Panc1 (cell line): Measurements from ENCODE around the gene HCN3. TPM values are rescaled to one million over a fixed set of nuclear protein-coding genes. Genes with fewer than 3 reads are reported as not detected.

Experiments
- ATAC-seq: fragments of 200-7000 bp; cut with Tn5 transposase; 2 replicates; pipeline ENCODE4 v1.9.1; 2020; ENCODE audit warnings: mild to moderate bottlenecking, moderate library complexity
- BruUV-seq: library from RNA; stranded (reverse); fragments of 400-500 nt; replicated peaks from 2 replicates; lab custom pipeline; 2021; lab: Mats Ljungman, UMichigan
- CTCF ChIA-PET: fragments of 300-600 bp; sonication (Branson Sonifier 250); formaldehyde crosslinking; loops from one replicate; lab custom pipeline; 2022; ENCODE audit warnings: antibody characterized with exemption; lab: Charles Lee
- POLR2A ChIA-PET: fragments of 300-600 bp; sonication (Branson Sonifier 250); formaldehyde crosslinking; loops from one replicate; lab custom pipeline; 2022; ENCODE audit warnings: antibody characterized with exemption; lab: Charles Lee
- DNase-seq: peaks from one replicate; pipeline ENCODE4 v3.0.0-alpha.2; 2010; ENCODE audit warnings: low read depth, low spot score
- H3K27ac ChIP-seq: 2 replicates; pipeline ENCODE4 v1.5.1; 2011; ENCODE audit warnings: mild to moderate bottlenecking, low read length, inconsistent platforms
- H3K27me3 ChIP-seq: fragments of 200-500 bp; sonication (Bioruptor generic); 2 replicates; pipeline ENCODE4 v1.6.0; 2014; ENCODE audit warnings: low read length, inconsistent platforms; ENCODE audit not compliant: control insufficient read depth, insufficient read depth
- H3K36me3 ChIP-seq: fragments of 200-500 bp; sonication (Bioruptor generic); 2 replicates; pipeline ENCODE4 v1.5.1; 2014; ENCODE audit warnings: inconsistent platforms, mild to moderate bottlenecking, low read length, moderate library complexity; ENCODE audit not compliant: control insufficient read depth, insufficient read depth
- H3K4me1 ChIP-seq: 2 replicates; pipeline ENCODE4 v1.5.1; 2011; ENCODE audit warnings: inconsistent platforms, mild to moderate bottlenecking, low read length, moderate library complexity; ENCODE audit not compliant: control insufficient read depth, insufficient read depth
- H3K4me3 ChIP-seq, 2 experiments: 2 replicates each; pipeline ENCODE4 v1.5.1; 2011 to 2012; ENCODE audit warnings: low read depth in 2 of 2, low read length in 2 of 2, mild to moderate bottlenecking in 2 of 2, inconsistent platforms in 1 of 2, moderate library complexity in 1 of 2
- H3K9me3 ChIP-seq: fragments of 200-500 bp; sonication (Bioruptor generic); 2 replicates; pipeline ENCODE4 v1.5.1; 2014; ENCODE audit warnings: low read depth, mild to moderate bottlenecking, inconsistent platforms, low read length, moderate library complexity; ENCODE audit not compliant: control insufficient read depth, insufficient read depth
- POLR2AphosphoS5 ChIP-seq: IDR thresholded peaks from 2 replicates; pipeline ENCODE4 v1.6.1; 2012; ENCODE audit warnings: mild to moderate bottlenecking, low read depth, low read length, moderate library complexity
- SIN3A ChIP-seq: IDR thresholded peaks from 2 replicates; pipeline ENCODE4 v1.6.1; 2012; ENCODE audit warnings: low read depth, mild to moderate bottlenecking, low read length, moderate library complexity, borderline replicate concordance; ENCODE audit not compliant: insufficient read depth
- TCF7L2 ChIP-seq: IDR thresholded peaks from 2 replicates; pipeline ENCODE4 v1.6.1; 2011; ENCODE audit warnings: mild to moderate bottlenecking, low read depth, low read length, inconsistent platforms
- in situ Hi-C: cut with HindIII; loops from 2 replicates; pipeline ENCODE4 v1.10.0; 2016; ENCODE audit warnings: low sequenced_read_pairs, low pct_unique_long_range_greater_than_20kb
- intact Hi-C: fragments of 100-400 bp; cut with micrococcal nuclease; formaldehyde crosslinking; loops from one replicate; pipeline ENCODE4 v1.10.0; 2022; ENCODE audit not compliant: unreplicated experiment
- total RNA-seq: library from RNA; stranded (reverse); gene quantifications from one replicate; pipeline ENCODE4 v1.2.1, GENCODE V29; 2021; ENCODE audit not compliant: unreplicated experiment
- TF ChIP-seq, protein P1 (sequence below): fragments of 450-650 bp; IDR thresholded peaks from 2 replicates; pipeline ENCODE4 v1.5.1; 2017; ENCODE audit warnings: mild to moderate bottlenecking
- TF ChIP-seq, protein P2 (sequence below), 2 experiments: IDR thresholded peaks; 2 replicates each; pipeline ENCODE4 v1.6.1; 2011 to 2012; ENCODE audit warnings: low read depth in 2 of 2, control low read depth in 1 of 2, low read length in 1 of 2, mild to moderate bottlenecking in 1 of 2, moderate library complexity in 1 of 2; ENCODE audit not compliant: insufficient read depth in 1 of 2

HCN3 gene
- total RNA-seq, 1 experiment from 2014 or later, result 7.8 TPM

DNA sequence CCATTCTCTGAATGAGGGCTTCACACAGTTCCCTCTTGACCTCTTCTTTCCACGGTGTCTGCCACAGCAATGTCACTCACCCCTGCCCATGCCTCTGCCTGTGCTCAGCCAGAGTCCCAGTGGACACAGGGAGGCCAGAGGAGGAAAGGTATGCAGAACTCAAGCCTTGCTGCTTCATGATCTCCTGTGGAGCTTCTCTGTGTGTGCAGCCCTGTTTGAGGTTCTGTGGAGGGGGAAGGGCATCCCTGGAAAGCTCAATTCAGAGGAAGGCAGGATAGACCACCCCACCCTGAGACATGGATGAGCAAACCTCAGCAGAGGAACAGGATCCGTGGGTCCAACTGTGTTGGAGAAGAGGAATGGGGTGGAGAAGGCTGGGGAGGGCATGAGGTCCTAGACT, 2.0 kb downstream of the HCN3 start:
- no TSS peak for BruUV-seq
- no peak for DNase-seq
- CTCF ChIA-PET, result interaction anchor here (1.4 kb wide), 1 partner anchor 43 kb away, joined by 3 read pairs; no protein-coding TSS in a partner anchor
- POLR2A ChIA-PET, result no interaction called here
- peaks cover 15% of the 10 kb centered on the region for H3K4me1 ChIP-seq
- no peak overlapping the region for H3K4me3 ChIP-seq
- in situ Hi-C loops, result no loop called here
- no peak overlapping the region for H3K27ac ChIP-seq
- TF ChIP-seq, protein P1, sequence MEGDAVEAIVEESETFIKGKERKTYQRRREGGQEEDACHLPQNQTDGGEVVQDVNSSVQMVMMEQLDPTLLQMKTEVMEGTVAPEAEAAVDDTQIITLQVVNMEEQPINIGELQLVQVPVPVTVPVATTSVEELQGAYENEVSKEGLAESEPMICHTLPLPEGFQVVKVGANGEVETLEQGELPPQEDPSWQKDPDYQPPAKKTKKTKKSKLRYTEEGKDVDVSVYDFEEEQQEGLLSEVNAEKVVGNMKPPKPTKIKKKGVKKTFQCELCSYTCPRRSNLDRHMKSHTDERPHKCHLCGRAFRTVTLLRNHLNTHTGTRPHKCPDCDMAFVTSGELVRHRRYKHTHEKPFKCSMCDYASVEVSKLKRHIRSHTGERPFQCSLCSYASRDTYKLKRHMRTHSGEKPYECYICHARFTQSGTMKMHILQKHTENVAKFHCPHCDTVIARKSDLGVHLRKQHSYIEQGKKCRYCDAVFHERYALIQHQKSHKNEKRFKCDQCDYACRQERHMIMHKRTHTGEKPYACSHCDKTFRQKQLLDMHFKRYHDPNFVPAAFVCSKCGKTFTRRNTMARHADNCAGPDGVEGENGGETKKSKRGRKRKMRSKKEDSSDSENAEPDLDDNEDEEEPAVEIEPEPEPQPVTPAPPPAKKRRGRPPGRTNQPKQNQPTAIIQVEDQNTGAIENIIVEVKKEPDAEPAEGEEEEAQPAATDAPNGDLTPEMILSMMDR, result no peak
- TF ChIP-seq TCF7L2, result no peak
- TF ChIP-seq SIN3A, result no peak
- TF ChIP-seq POLR2AphosphoS5, result no peak
- no peaks in the 10 kb centered on the region for H3K36me3 ChIP-seq
- no peaks in the 10 kb centered on the region for H3K27me3 ChIP-seq
- ATAC-seq, result no peak
- intact Hi-C loops, result no loop called here
- H3K9me3 ChIP-seq, result no peaks in the 10 kb centered on the region

DNA sequence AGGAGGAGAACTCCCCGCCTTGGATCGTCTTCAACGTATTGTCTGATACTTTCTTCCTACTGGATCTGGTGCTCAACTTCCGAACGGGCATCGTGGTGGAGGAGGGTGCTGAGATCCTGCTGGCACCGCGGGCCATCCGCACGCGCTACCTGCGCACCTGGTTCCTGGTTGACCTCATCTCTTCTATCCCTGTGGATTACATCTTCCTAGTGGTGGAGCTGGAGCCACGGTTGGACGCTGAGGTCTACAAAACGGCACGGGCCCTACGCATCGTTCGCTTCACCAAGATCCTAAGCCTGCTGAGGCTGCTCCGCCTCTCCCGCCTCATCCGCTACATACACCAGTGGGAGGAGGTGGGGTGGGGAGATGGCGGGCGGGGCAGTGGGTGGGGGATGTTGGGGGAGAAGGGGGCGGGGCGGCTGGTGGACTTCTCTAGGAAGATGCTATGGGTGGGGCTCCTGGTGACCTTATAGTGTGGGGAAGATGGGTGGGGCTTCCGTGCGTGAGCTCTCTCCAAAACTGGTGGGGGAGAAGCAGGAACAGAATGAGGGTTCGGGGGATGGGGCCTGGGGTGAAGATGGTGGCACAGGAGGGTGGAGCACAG, 5.3 kb downstream of the HCN3 start:
- Histone ChIP-seq H3K4me1 (peaks cover 8% of the 10 kb centered on the region), H3K9me3 (no peaks in the 10 kb centered on the region), H3K4me3 (no peak overlapping the region), H3K36me3 (no peaks in the 10 kb centered on the region), H3K27me3 (no peaks in the 10 kb centered on the region), H3K27ac (no peak overlapping the region)
- POLR2A ChIA-PET, result no interaction called here
- intact Hi-C loops, result loop anchor here (2.0 kb wide), 1 partner anchor 30 kb away; no protein-coding TSS in a partner anchor
- no peak for ATAC-seq
- no peak for DNase-seq
- in situ Hi-C loops, result no loop called here
- BruUV-seq, result no TSS peak
- TF ChIP-seq, protein P2, sequence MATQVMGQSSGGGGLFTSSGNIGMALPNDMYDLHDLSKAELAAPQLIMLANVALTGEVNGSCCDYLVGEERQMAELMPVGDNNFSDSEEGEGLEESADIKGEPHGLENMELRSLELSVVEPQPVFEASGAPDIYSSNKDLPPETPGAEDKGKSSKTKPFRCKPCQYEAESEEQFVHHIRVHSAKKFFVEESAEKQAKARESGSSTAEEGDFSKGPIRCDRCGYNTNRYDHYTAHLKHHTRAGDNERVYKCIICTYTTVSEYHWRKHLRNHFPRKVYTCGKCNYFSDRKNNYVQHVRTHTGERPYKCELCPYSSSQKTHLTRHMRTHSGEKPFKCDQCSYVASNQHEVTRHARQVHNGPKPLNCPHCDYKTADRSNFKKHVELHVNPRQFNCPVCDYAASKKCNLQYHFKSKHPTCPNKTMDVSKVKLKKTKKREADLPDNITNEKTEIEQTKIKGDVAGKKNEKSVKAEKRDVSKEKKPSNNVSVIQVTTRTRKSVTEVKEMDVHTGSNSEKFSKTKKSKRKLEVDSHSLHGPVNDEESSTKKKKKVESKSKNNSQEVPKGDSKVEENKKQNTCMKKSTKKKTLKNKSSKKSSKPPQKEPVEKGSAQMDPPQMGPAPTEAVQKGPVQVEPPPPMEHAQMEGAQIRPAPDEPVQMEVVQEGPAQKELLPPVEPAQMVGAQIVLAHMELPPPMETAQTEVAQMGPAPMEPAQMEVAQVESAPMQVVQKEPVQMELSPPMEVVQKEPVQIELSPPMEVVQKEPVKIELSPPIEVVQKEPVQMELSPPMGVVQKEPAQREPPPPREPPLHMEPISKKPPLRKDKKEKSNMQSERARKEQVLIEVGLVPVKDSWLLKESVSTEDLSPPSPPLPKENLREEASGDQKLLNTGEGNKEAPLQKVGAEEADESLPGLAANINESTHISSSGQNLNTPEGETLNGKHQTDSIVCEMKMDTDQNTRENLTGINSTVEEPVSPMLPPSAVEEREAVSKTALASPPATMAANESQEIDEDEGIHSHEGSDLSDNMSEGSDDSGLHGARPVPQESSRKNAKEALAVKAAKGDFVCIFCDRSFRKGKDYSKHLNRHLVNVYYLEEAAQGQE (IDR thresholded peaks at IDR 0.05; ENCODE audit: insufficient read depth in 1 of 2, low read depth in 2 of 2, low read length in 1 of 2), result no peak
- TF ChIP-seq SIN3A (no peak), POLR2AphosphoS5 (no peak), TCF7L2 (no peak)
- TF ChIP-seq, protein P1, result no peak
- CTCF ChIA-PET, result no interaction called here
